NCI-H187 (cell line): ENCODE data around the gene SNX9.
"Not testable (repeated sequence)": the region's sequence is repeated elsewhere in the genome, so short reads cannot be mapped to it uniquely, and the experiment has no call there.

Experiments used
- DNase-seq, 2 experiments: peaks; one replicate each; lab custom pipeline; 2025; lab: John Stamatoyannopoulos, UW

Gene SNX9

GRCh38 chr6:157887892-157888291 lies 64.8 kb downstream of the SNX9 start:
- no peak for DNase-seq

GRCh38 chr6:157891544-157892362 lies 68.7 kb downstream of the SNX9 start:
- DNase-seq = no peak

- no peak for DNase-seq
These were observed 69.4 kb downstream of the SNX9 start for GRCh38 chr6:157892363-157892877.

- DNase-seq = no peak
These were observed 70.2 kb downstream of the SNX9 start for GRCh38 chr6:157893238-157893637.

- DNase-seq = no peak
These were observed 72.5 kb downstream of the SNX9 start for GRCh38 chr6:157895585-157895984.

- DNase-seq = no peak
These were observed 73.9 kb downstream of the SNX9 start for GRCh38 chr6:157896932-157897331.

GRCh38 chr6:157898169-157898568 lies 75.1 kb downstream of the SNX9 start:
- DNase-seq = no peak

GRCh38 chr6:157898640-157899039 lies 75.6 kb downstream of the SNX9 start:
- DNase-seq = no peak

- not testable (repeated sequence) for DNase-seq
These were observed 77.2 kb downstream of the SNX9 start for GRCh38 chr6:157900262-157900661.

- not testable (repeated sequence) for DNase-seq
These were observed 77.7 kb downstream of the SNX9 start for GRCh38 chr6:157900751-157901150.

GRCh38 chr6:157904999-157905398 lies 82.0 kb downstream of the SNX9 start:
- no peak for DNase-seq

- no peak for DNase-seq
These were observed 82.7 kb downstream of the SNX9 start for GRCh38 chr6:157905590-157906342.

- no peak for DNase-seq
These were observed 83.6 kb downstream of the SNX9 start for GRCh38 chr6:157906537-157907061.

GRCh38 chr6:157907651-157908050 lies 84.6 kb downstream of the SNX9 start:
- DNase-seq = no peak

- DNase-seq = no peak
These were observed 85.6 kb downstream of the SNX9 start for GRCh38 chr6:157908369-157909281.

- no peak for DNase-seq
These were observed 86.2 kb downstream of the SNX9 start for GRCh38 chr6:157909282-157909664.

GRCh38 chr6:157911278-157911677 lies 88.2 kb downstream of the SNX9 start:
- no peak for DNase-seq

GRCh38 chr6:157911786-157912185 lies 88.7 kb downstream of the SNX9 start:
- no peak for DNase-seq

- DNase-seq = no peak
These were observed 89.3 kb downstream of the SNX9 start for GRCh38 chr6:157912326-157912725.

GRCh38 chr6:157921685-157922367 lies 98.8 kb downstream of the SNX9 start:
- no peak for DNase-seq

GRCh38 chr6:157925771-157926170 lies 102.7 kb downstream of the SNX9 start:
- DNase-seq = no peak
